CD8-positive, alpha-beta memory T cell (primary cell): ENCODE measurements around the gene GPR32. TPM values are rescaled to one million over a fixed set of nuclear protein-coding genes. Genes with fewer than 3 reads are reported as not detected.
A peak's percentile ranks its signal among the peaks of the same experiment; 100 is the strongest.
"Not testable (repeated sequence)": the region's sequence is repeated elsewhere in the genome, so short reads cannot be mapped to it uniquely, and the experiment has no call there.

ENCODE experiments used
- CTCF ChIA-PET: fragments of 350-600 bp; sonication (Branson Sonifier 250); formaldehyde crosslinking; loops from one replicate; lab custom pipeline; 2021; ENCODE audit warnings: antibody characterized with exemption; lab: Charles Lee
- POLR2A ChIA-PET: fragments of 350-600 bp; sonication (Branson Sonifier 250); formaldehyde crosslinking; loops from one replicate; lab custom pipeline; 2021; ENCODE audit warnings: antibody characterized with exemption; lab: Charles Lee
- DNase-seq, 5 donors: peaks; one replicate each; pipeline versions ENCODE4 v3.0.0 to v3.0.0-alpha.2; 2020 to 2022; ENCODE audit warnings: mixed read lengths in 1 of 5
- H3K27ac ChIP-seq: one replicate; pipeline ENCODE4 v1.7.0; 2013; ENCODE audit warnings: low read depth, mild to moderate bottlenecking, low read length, moderate library complexity
- H3K27me3 ChIP-seq: 2 replicates; pipeline ENCODE4 v1.7.0; 2013; ENCODE audit warnings: low read length, mild to moderate bottlenecking; ENCODE audit not compliant: insufficient read depth, poor library complexity, severe bottlenecking
- H3K36me3 ChIP-seq: 2 replicates; pipeline ENCODE4 v1.7.0; 2013; ENCODE audit warnings: mild to moderate bottlenecking, low read length, moderate library complexity; ENCODE audit not compliant: insufficient read depth
- H3K4me1 ChIP-seq: 2 replicates; pipeline ENCODE4 v1.7.0; 2013; ENCODE audit warnings: mild to moderate bottlenecking, low read length, moderate library complexity; ENCODE audit not compliant: insufficient read depth
- H3K4me3 ChIP-seq: 2 replicates; pipeline ENCODE4 v1.7.0; 2013; ENCODE audit warnings: mild to moderate bottlenecking, low read length
- H3K9me3 ChIP-seq: 2 replicates; pipeline ENCODE4 v1.7.0; 2013; ENCODE audit warnings: mild to moderate bottlenecking, low read length
- H3K27ac Mint-ChIP-seq, 8 donors: one replicate each; pipeline ENCODE4 v1.8.0; 2020 to 2021; ENCODE audit warnings: mixed read lengths in 8 of 8, mild to moderate bottlenecking in 6 of 8, inconsistent platforms in 3 of 8, moderate library complexity in 3 of 8
- H3K27me3 Mint-ChIP-seq, 2 donors: one replicate each; pipeline ENCODE4 v1.8.0; 2020 to 2021; ENCODE audit warnings: mixed read lengths in 2 of 2, mild to moderate bottlenecking in 1 of 2, moderate library complexity in 1 of 2
- H3K36me3 Mint-ChIP-seq, 3 donors: one replicate each; pipeline ENCODE4 v1.8.0; 2020 to 2021; ENCODE audit warnings: mixed read lengths in 3 of 3, inconsistent platforms in 1 of 3, mild to moderate bottlenecking in 1 of 3
- H3K4me1 Mint-ChIP-seq, 3 donors: one replicate each; pipeline ENCODE4 v1.8.0; 2020 to 2021; ENCODE audit warnings: mixed read lengths in 3 of 3, inconsistent platforms in 1 of 3, mild to moderate bottlenecking in 1 of 3
- H3K4me3 Mint-ChIP-seq, 7 donors: one replicate each; pipeline ENCODE4 v1.8.0; 2020 to 2021; ENCODE audit warnings: mixed read lengths in 7 of 7, mild to moderate bottlenecking in 6 of 7, moderate library complexity in 4 of 7, inconsistent platforms in 2 of 7
- H3K9me3 Mint-ChIP-seq, 5 donors: one replicate each; pipeline ENCODE4 v1.8.0; 2020 to 2022; ENCODE audit warnings: mixed read lengths in 5 of 5, mild to moderate bottlenecking in 3 of 5, moderate library complexity in 2 of 5, inconsistent platforms in 1 of 5
- polyA plus RNA-seq: library from polyadenylated mRNA; unstranded; fragments of 300-500 nt; fragmentation: Illumina TruSeq; gene quantifications from one replicate; pipeline ENCODE4 v1.2.3, GENCODE V29; 2021
- total RNA-seq, 2 experiments: library from RNA; stranded (reverse); gene quantifications; one replicate each; pipeline ENCODE4 v1.2.3, GENCODE V29; 2021

GPR32 gene, protein sequence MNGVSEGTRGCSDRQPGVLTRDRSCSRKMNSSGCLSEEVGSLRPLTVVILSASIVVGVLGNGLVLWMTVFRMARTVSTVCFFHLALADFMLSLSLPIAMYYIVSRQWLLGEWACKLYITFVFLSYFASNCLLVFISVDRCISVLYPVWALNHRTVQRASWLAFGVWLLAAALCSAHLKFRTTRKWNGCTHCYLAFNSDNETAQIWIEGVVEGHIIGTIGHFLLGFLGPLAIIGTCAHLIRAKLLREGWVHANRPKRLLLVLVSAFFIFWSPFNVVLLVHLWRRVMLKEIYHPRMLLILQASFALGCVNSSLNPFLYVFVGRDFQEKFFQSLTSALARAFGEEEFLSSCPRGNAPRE
- not detected for total RNA-seq
- polyA plus RNA-seq: not detected

DNA sequence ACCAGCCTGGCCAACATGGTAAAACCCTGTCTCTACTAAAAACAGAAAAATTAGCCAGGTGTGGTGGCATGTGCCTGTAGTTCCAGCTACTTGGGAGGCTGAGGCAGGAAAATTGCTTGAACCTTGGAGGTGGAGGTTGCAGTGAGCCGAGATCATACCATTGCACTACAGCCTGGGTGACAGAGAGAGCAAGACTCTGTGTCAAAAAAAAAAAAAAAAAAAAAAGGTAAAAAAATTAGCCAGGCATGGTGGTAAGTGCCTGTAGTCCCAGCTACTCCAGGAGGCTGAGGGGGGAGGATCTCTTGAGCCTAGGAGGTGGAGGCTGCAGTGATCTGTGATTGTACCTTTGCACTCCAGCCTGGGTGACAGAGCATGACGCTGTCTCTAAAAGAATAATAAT, at the start of gene GPR32:
TSS of gene GPR32 (plus strand) at position 301 of the 400 bp plus-strand sequence. CDS start 137 bp downstream, outside the sequence.
- H3K9me3 Mint-ChIP-seq, H3K4me3 ChIP-seq, H3K4me1 Mint-ChIP-seq, H3K27ac ChIP-seq, CTCF ChIA-PET, H3K36me3 Mint-ChIP-seq, H3K27me3 ChIP-seq, POLR2A ChIA-PET, H3K27ac Mint-ChIP-seq, H3K4me3 Mint-ChIP-seq, DNase-seq, H3K9me3 ChIP-seq, H3K4me1 ChIP-seq, H3K36me3 ChIP-seq: not testable (repeated sequence)
- peaks cover 9 to 36% of the 10 kb centered on the region in 2 donors for H3K27me3 Mint-ChIP-seq

DNA sequence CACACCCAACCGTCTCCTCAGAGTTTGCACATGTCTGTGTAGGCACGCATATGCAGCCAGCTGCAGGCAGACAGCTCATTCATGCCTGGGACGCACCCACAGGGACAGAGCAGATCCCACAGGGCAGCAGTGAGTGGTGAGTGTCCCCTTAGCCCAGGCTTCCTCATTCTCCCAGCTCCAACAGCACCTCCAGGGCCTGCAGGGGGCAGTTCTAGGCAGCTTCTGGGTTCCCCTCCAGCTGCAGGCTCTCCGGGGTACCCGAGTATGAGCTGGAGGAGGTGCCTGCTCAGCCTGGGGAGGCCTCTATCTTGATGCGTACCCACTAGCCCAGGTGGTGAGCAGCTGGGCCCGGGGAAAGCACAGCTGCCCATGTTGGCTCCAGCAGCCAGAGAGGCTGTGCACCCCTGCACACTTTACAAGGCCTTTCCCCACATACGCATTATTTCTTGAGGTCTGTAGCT, 49.3 kb upstream of the GPR32 start:
- Histone ChIP-seq H3K4me3 (no peak overlapping the region), H3K27ac (no peak overlapping the region), H3K9me3 (no peaks in the 10 kb centered on the region), H3K36me3 (no peaks in the 10 kb centered on the region), H3K27me3 (peaks cover 21% of the 10 kb centered on the region), H3K4me1 (peaks cover 7% of the 10 kb centered on the region)
- H3K4me3 Mint-ChIP-seq: peak overlapping the region in 3 of 7 donors; percentile 44 to 75 (median 53)
- H3K36me3 Mint-ChIP-seq: peaks cover 0 to 7% (median 0%) of the 10 kb centered on the region in 3 donors
- H3K9me3 Mint-ChIP-seq: peaks cover 0 to 12% (median 6%) of the 10 kb centered on the region in 5 donors
- peak in 1 of 5 donors; percentile 39 for DNase-seq
- H3K4me1 Mint-ChIP-seq: peaks cover 0 to 34% (median 9%) of the 10 kb centered on the region in 3 donors
- POLR2A ChIA-PET: no interaction called here
- peaks cover 43 to 70% of the 10 kb centered on the region in 2 donors for H3K27me3 Mint-ChIP-seq
- no peak overlapping the region for H3K27ac Mint-ChIP-seq
- CTCF ChIA-PET: no interaction called here

DNA sequence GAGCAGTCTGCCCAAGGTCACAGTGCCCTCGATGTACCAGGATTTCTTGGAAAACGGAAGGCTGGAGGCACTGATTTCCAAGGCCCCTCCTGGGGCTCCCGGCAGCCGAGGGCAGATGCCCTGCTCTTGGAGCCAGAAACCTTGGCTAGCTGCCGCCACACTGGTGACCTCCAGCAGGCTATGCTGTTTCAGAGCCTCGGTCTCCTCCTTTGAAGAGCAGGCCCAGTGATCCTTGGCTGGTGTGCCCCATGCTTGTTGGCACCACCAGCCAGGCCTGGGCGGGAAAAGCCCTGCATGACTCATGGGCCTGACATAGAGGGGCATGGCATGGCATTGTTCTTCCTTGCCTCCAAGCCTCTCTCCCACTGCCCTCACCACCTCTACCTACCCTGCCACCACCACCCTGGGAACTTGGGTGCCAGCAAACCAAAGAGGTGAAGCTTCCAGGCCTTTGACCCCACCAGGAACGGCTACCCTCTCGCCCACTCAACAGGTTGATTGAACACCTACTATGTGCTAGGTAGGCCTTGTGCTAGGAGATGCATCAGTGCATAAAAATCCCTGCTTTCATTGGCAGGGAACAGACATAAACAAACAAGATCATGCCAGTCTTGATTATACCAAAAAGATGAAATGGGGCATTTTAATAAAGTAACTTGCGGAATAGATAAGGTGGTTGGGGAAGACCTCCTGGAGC, 48.7 kb upstream of the GPR32 start:
- Histone ChIP-seq H3K4me1 (peaks cover 11% of the 10 kb centered on the region), H3K27ac (no peak overlapping the region), H3K36me3 (no peaks in the 10 kb centered on the region), H3K27me3 (peaks cover 26% of the 10 kb centered on the region), H3K4me3 (no peak overlapping the region), H3K9me3 (no peaks in the 10 kb centered on the region)
- ChIA-PET POLR2A (no interaction called here), CTCF (no interaction called here)
- H3K27ac Mint-ChIP-seq: no peak overlapping the region
- peaks cover 0 to 7% (median 0%) of the 10 kb centered on the region in 3 donors for H3K36me3 Mint-ChIP-seq
- DNase-seq: no peak
- H3K27me3 Mint-ChIP-seq: peaks cover 46 to 69% of the 10 kb centered on the region in 2 donors
- H3K4me3 Mint-ChIP-seq: peak overlapping the region in 2 of 7 donors; percentile 5 to 75
- peaks cover 0 to 38% (median 11%) of the 10 kb centered on the region in 3 donors for H3K4me1 Mint-ChIP-seq
- H3K9me3 Mint-ChIP-seq: peaks cover 0 to 13% (median 6%) of the 10 kb centered on the region in 5 donors

DNA sequence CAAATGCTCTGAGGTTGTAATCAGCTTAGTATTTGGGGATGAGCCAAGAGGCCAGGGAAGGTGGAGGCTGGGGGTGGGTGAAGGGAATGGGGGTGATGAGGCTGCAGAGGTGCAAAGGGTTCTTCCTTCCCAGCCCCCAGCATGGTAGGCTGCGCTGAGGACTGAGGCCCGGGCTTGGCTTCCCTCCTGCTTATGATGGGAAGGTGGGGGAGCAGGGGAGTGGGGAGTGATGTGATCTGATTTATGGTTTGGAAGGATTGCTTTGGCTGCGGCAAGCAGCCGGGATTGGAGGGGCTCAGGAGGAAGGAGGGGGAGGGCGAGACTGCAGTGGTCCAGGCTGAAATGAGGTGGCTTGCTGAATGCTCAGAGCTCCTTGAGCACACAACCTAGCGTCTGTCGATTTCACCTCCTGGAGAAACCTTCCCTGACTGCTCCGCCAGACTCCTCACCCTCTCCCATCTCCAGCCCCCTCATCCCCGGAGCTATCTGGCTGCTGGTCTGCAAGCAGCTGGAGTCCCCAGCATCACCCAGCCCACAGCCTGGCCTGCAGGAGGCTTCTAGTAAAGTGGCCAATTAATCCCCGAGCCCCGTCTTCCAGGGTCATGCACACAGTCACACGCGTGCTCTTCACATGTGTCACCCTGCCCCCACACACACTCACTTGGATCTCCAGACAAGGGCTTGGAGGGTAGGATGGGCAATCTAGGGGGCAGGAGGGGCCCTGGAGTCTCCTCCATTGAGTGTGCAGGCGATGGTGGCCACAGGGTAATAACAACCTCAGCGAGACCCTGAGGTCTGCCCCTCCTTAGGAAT, 47.9 kb upstream of the GPR32 start:
- H3K27ac ChIP-seq: no peak overlapping the region
- no peak overlapping the region for H3K4me3 ChIP-seq
- no peaks in the 10 kb centered on the region for H3K36me3 ChIP-seq
- ChIA-PET CTCF (no interaction called here), POLR2A (no interaction called here)
- H3K27me3 ChIP-seq: peaks cover 30% of the 10 kb centered on the region
- Mint-ChIP-seq H3K4me1 (peaks cover 0 to 35% (median 10%) of the 10 kb centered on the region in 3 donors), H3K9me3 (peaks cover 0 to 15% (median 6%) of the 10 kb centered on the region in 5 donors), H3K4me3 (peak overlapping the region in 2 of 7 donors; percentile 16 to 44), H3K36me3 (peaks cover 0 to 7% (median 0%) of the 10 kb centered on the region in 3 donors), H3K27ac (no peak overlapping the region), H3K27me3 (peaks cover 51 to 72% of the 10 kb centered on the region in 2 donors)
- peaks cover 11% of the 10 kb centered on the region for H3K4me1 ChIP-seq
- DNase-seq: no peak
- no peaks in the 10 kb centered on the region for H3K9me3 ChIP-seq

DNA sequence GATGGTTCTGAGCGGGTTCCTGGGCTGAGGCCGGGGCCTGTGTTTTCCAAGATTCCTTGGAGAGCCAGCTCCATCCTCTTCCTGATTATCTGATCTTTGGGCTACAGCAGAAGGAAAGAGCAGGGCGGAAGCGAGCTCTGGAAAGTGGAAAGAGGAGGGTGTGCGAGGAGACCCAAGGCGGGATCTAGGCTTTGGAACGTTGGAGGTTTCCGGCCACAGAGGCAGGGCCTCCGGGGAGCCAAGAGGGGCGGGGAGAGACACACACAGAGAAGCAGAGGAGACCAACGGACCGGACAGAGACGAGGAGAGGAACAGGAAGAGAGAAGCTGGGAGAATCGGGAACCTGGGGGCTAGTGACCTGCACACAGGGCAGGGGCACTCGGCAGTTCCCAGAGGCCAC, 47.2 kb upstream of the GPR32 start, which contains the start of gene CLEC11A:
TSS of gene CLEC11A (plus strand) at position 296 of the 400 bp plus-strand sequence. CDS start 162 bp downstream, outside the sequence.
- Mint-ChIP-seq H3K27me3 (peaks cover 55 to 74% of the 10 kb centered on the region in 2 donors), H3K36me3 (peaks cover 0 to 7% (median 0%) of the 10 kb centered on the region in 3 donors), H3K4me3 (peak within 1 kb of the TSS in 6 of 7 donors; percentile 19 to 75 (median 40)), H3K9me3 (peaks cover 0 to 15% (median 6%) of the 10 kb centered on the region in 5 donors), H3K4me1 (peaks cover 0 to 30% (median 10%) of the 10 kb centered on the region in 3 donors), H3K27ac (peak within 1 kb of the TSS in 1 of 8 donors; percentile 38)
- Histone ChIP-seq H3K27ac (peak within 1 kb of the TSS; percentile 16), H3K4me3 (no peak within 1 kb of the TSS), H3K36me3 (no peaks in the 10 kb centered on the region), H3K9me3 (no peaks in the 10 kb centered on the region), H3K4me1 (peaks cover 11% of the 10 kb centered on the region), H3K27me3 (peaks cover 24% of the 10 kb centered on the region)
- CTCF ChIA-PET: no interaction called here
- POLR2A ChIA-PET: no interaction called here
- no peak for DNase-seq

DNA sequence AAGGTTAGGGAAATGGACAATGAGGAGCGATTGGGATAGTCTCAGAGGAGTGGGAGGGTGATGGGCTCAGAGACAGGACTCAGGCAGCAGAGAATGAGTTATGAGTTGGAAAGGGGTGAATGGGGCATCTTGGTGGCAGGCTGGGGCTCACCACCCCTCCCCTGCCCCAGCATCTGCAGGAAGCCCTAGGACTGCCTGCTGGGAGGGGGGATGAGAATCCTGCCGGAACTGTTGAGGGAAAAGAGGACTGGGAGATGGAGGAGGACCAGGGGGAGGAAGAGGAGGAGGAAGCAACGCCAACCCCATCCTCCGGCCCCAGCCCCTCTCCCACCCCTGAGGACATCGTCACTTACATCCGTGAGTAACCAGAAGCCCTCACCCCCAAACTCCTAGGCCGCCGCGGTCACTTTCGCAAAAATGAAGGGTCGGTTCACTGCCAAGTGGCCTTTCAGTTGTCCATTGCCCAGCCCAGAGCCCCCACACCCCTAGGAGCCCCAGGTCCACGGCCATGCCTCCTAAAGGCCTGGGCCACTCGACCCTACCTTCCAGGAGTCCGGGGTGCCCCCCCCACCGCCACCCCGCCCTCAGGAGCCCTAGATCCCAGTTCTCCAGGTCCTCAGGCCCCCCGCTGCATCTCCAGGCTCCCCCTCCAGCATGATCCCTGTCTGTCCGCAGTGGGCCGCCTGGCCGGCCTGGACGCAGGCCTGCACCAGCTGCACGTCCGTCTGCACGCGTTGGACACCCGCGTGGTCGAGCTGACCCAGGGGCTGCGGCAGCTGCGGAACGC, 46.3 kb upstream of the GPR32 start:
- Mint-ChIP-seq H3K4me3 (peak overlapping the region in 6 of 7 donors; percentile 19 to 75 (median 38)), H3K36me3 (peaks cover 0 to 7% (median 0%) of the 10 kb centered on the region in 3 donors), H3K4me1 (peaks cover 0 to 30% (median 10%) of the 10 kb centered on the region in 3 donors), H3K27ac (peak overlapping the region in 1 of 8 donors; percentile 38), H3K27me3 (peaks cover 56 to 79% of the 10 kb centered on the region in 2 donors), H3K9me3 (peaks cover 0 to 15% (median 6%) of the 10 kb centered on the region in 5 donors)
- DNase-seq: no peak
- peak overlapping the region; percentile 26 for H3K4me3 ChIP-seq
- peak overlapping the region; percentile 16 for H3K27ac ChIP-seq
- H3K4me1 ChIP-seq: peaks cover 11% of the 10 kb centered on the region
- peaks cover 24% of the 10 kb centered on the region for H3K27me3 ChIP-seq
- POLR2A ChIA-PET: no interaction called here
- no peaks in the 10 kb centered on the region for H3K36me3 ChIP-seq
- CTCF ChIA-PET: interaction anchor here (0.6 kb wide), 1 partner anchor 350 kb away, joined by 3 read pairs; no protein-coding TSS in a partner anchor
- H3K9me3 ChIP-seq: no peaks in the 10 kb centered on the region
